ENCODE measurements around the gene KLF6. TPM values are rescaled to one million over a fixed set of nuclear protein-coding genes. Genes with fewer than 3 reads are reported as not detected.

KLF6 gene
- total and polyA plus RNA-seq, 2 donors (not counting 3 experiments of a cell fraction or from before 2014, with no cell fraction given): 183 to 307 TPM

DNA sequence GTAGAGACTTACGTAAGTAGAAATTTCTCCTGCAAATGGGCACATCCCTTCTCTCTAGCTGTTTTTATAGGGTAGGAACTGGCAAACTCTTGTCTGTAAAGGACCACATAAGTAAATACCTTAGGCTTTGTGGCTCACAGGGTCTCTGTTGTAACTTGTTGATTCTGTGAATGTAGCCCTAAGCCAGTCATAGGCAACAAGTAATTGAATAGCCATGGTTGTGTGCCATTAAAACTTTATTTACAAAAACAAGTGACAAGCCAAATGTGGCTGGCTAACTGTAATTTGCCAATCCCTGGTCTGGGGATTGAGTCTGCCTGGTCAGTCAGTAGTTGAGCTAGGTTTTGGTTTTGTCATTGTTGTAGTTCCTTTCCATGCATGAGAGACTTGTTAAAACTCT, 5.3 kb upstream of the KLF6 start:
- intact Hi-C loops (cut with micrococcal nuclease): no loop called here

More for the DNA sequence above, 5.3 kb upstream of the KLF6 start:
- Histone ChIP-seq H3K27ac (ENCODE audit: insufficient read depth, low read depth, low read length) (no peak overlapping the region), H3K9ac (replicated peaks; ENCODE audit: extremely low read depth, insufficient read depth, low read length) (no peak overlapping the region), H3K9me1 (replicated peaks; ENCODE audit: control insufficient read depth, extremely low read depth, insufficient read depth, low read length) (no peaks in the 10 kb centered on the region), H3K4me1 (ENCODE audit: control insufficient read depth, extremely low read depth, insufficient read depth, low read length) (peaks cover 15% of the 10 kb centered on the region), H3K4me2 (ENCODE audit: insufficient read depth, low read length) (no peak overlapping the region), H3K4me3 (replicated peaks in 1 of 3; ENCODE audit: insufficient read depth in 1 of 3, low read depth in 1 of 3, low read length in 3 of 3) (no peak overlapping the region), H4K20me1 (replicated peaks; ENCODE audit: control insufficient read depth, extremely low read depth, insufficient read depth, low read length) (no peaks in the 10 kb centered on the region), H3K9me3 (replicated peaks; ENCODE audit: control insufficient read depth, insufficient read depth, low read length) (no peaks in the 10 kb centered on the region), H3K36me3 (ENCODE audit: control insufficient read depth in 2 of 2, extremely low read depth in 1 of 2, insufficient read depth in 2 of 2, low read length in 2 of 2) (no peaks in the 10 kb centered on the region), H2AFZ (ENCODE audit: low read depth, low read length) (no peak overlapping the region), H3K27me3 (ENCODE audit: control insufficient read depth in 2 of 2, insufficient read depth in 2 of 2, low read length in 2 of 2) (no peaks in the 10 kb centered on the region), H3K79me2 (ENCODE audit: control insufficient read depth, insufficient read depth, low read length) (peaks cover 2% of the 10 kb centered on the region)
- ChIA-PET CTCF (no interaction called here), POLR2A (no interaction called here)
- FAIRE-seq: no peak
- dilution Hi-C loops (cut with MboI; ENCODE audit: extremely low pct_ligation_motif_present, low sequenced_read_pairs): no loop called here
- no peak for DNase-seq (ENCODE audit: low read depth, low spot score)
- TF ChIP-seq MYC (IDR thresholded peaks at IDR 0.05; ENCODE audit: low read depth, low read length): no peak
- no peak for TF ChIP-seq FOS (IDR thresholded peaks at IDR 0.05; ENCODE audit: borderline replicate concordance, insufficient read depth, low read length)
- TF ChIP-seq POLR2AphosphoS5 (IDR thresholded peaks at IDR 0.05; ENCODE audit: insufficient read depth, low read depth, low read length): no peak
- TF ChIP-seq, protein P1, sequence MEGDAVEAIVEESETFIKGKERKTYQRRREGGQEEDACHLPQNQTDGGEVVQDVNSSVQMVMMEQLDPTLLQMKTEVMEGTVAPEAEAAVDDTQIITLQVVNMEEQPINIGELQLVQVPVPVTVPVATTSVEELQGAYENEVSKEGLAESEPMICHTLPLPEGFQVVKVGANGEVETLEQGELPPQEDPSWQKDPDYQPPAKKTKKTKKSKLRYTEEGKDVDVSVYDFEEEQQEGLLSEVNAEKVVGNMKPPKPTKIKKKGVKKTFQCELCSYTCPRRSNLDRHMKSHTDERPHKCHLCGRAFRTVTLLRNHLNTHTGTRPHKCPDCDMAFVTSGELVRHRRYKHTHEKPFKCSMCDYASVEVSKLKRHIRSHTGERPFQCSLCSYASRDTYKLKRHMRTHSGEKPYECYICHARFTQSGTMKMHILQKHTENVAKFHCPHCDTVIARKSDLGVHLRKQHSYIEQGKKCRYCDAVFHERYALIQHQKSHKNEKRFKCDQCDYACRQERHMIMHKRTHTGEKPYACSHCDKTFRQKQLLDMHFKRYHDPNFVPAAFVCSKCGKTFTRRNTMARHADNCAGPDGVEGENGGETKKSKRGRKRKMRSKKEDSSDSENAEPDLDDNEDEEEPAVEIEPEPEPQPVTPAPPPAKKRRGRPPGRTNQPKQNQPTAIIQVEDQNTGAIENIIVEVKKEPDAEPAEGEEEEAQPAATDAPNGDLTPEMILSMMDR (IDR thresholded peaks at IDR 0.05; ENCODE audit: extremely low read depth in 1 of 2, insufficient read depth in 1 of 2, low read depth in 1 of 2, low read length in 2 of 2): no peak
- TF ChIP-seq POLR2A (IDR thresholded peaks at IDR 0.05; ENCODE audit: low read depth, low read length): no peak
- TF ChIP-seq, protein P2, sequence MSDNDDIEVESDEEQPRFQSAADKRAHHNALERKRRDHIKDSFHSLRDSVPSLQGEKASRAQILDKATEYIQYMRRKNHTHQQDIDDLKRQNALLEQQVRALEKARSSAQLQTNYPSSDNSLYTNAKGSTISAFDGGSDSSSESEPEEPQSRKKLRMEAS (IDR thresholded peaks at IDR 0.05; ENCODE audit: insufficient read depth, insufficient read length): no peak
- TF ChIP-seq EZH2 (IDR thresholded peaks at IDR 0.05; ENCODE audit: borderline replicate concordance, low read depth, low read length, severe bottlenecking): no peak
- no peak for TF ChIP-seq GATA2 (IDR thresholded peaks at IDR 0.05; ENCODE audit: insufficient read depth, insufficient read length, low read depth, low read length)
- TF ChIP-seq JUN (IDR thresholded peaks at IDR 0.05; ENCODE audit: borderline replicate concordance, insufficient read depth, insufficient read length, low read depth): no peak
- BruUV-seq (replicated peaks): no TSS peak

All from endothelial cell of umbilical vein (primary cell).